ENCODE data around the gene DGCR2. TPM values are rescaled to one million over a fixed set of nuclear protein-coding genes. Genes with fewer than 3 reads are reported as not detected.
"Not testable (repeated sequence)": the region's sequence is repeated elsewhere in the genome, so short reads cannot be mapped to it uniquely, and the experiment has no call there.

Gene DGCR2
- total RNA-seq, 1 experiment from 2014 or later, result 42.9 TPM

DNA sequence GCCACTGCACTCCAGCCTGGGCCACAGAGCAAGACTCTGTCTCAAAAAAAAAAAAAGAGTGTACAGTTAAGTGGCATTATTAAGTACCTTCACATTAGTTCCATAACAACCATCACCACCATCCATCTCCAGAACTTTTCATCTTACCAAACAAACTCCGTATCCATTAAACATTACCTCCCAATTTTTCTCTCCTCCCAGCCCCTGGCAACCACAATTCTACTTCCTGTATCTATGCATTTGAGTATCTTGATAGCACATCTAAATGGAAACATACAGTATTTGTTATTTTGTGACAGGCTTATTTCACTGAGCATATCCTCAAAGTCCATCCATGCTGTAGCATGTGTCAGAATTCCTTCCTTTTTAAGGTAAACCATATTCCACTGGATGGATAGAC is 46.8 kb downstream of the DGCR2 start:
- H3K9ac ChIP-seq (ENCODE audit: low read length), result no peak overlapping the region
- POLR2A ChIA-PET, result no interaction called here
- no peaks in the 10 kb centered on the region for H3K27me3 ChIP-seq (ENCODE audit: insufficient read depth, low read length)
- H3K9me2 ChIP-seq (ENCODE audit: insufficient read depth), result no peaks in the 10 kb centered on the region
- H3K4me2 ChIP-seq (ENCODE audit: low read length), result no peak overlapping the region
- CTCF ChIA-PET, result interaction anchor here (0.6 kb wide), 1 partner anchor 610 kb away, joined by 3 read pairs; no protein-coding TSS in a partner anchor
- no peak overlapping the region for H3K4me3 ChIP-seq (replicated peaks in 1 of 2; ENCODE audit: low read depth in 1 of 2, low read length in 2 of 2)
- H3K4me1 ChIP-seq (ENCODE audit: control insufficient read depth in 1 of 2, insufficient read depth in 2 of 2, low read length in 2 of 2), result no peaks in the 10 kb centered on the region
- no TSS peak for BruUV-seq (replicated peaks)
- H3K36me3 ChIP-seq (ENCODE audit: control insufficient read depth in 1 of 2, insufficient read depth in 2 of 2, low read length in 2 of 2), result 0 out of 4 replicates have a peak, but pooled peaks cover 2 to 4% of the 10 kb centered on the region in 2 experiments
- RAD21 ChIA-PET (ENCODE audit: low non-redundant PET in 1 of 2, low total read pairs in 2 of 2, uncharacterized antibody in 2 of 2, unreplicated experiment in 2 of 2), result no interaction called here
- H2AFZ ChIP-seq (ENCODE audit: low read depth, low read length, poor library complexity, severe bottlenecking), result no peak overlapping the region
- no peaks in the 10 kb centered on the region for H3K9me3 ChIP-seq (ENCODE audit: control insufficient read depth in 1 of 2, insufficient read depth in 1 of 2, low read depth in 1 of 2, low read length in 2 of 2)
- H3K27ac ChIP-seq (ENCODE audit: low read depth, low read length), result no peak overlapping the region
- peaks cover 13% of the 10 kb centered on the region; the same call in 1 of the 2 replicates for H3K79me2 ChIP-seq (ENCODE audit: insufficient read depth, low read length)
- TF ChIP-seq FOSL1 (IDR thresholded peaks at IDR 0.05; ENCODE audit: low read depth), result no peak
- no peak for TF ChIP-seq SRF (IDR thresholded peaks at IDR 0.05; ENCODE audit: low read depth)
- TF ChIP-seq TCF7L2 (IDR thresholded peaks at IDR 0.05; ENCODE audit: borderline replicate concordance, extremely low read depth, insufficient read depth, insufficient read length), result no peak
- no peak for DNase-seq (ENCODE audit: low read depth, low spot score)
- intact Hi-C loops (cut with micrococcal nuclease), result no loop called here
- no peak for ATAC-seq
- H4K20me1 ChIP-seq (ENCODE audit: insufficient read depth), result no peaks in the 10 kb centered on the region

GRCh38 chr22:19072853-19073252 is 49.4 kb downstream of the DGCR2 start:
- H4K20me1 ChIP-seq (ENCODE audit: insufficient read depth); H3K9ac ChIP-seq (ENCODE audit: low read length); DNase-seq (ENCODE audit: low read depth, low spot score); H3K4me3 ChIP-seq (replicated peaks in 1 of 2; ENCODE audit: low read depth in 1 of 2, low read length in 2 of 2); H3K4me2 ChIP-seq (ENCODE audit: low read length); POLR2A ChIA-PET; RAD21 ChIA-PET (ENCODE audit: low non-redundant PET in 1 of 2, low total read pairs in 2 of 2, uncharacterized antibody in 2 of 2, unreplicated experiment in 2 of 2); ATAC-seq; H2AFZ ChIP-seq (ENCODE audit: low read depth, low read length, poor library complexity, severe bottlenecking); H3K4me1 ChIP-seq (ENCODE audit: control insufficient read depth in 1 of 2, insufficient read depth in 2 of 2, low read length in 2 of 2); intact Hi-C loops (cut with micrococcal nuclease); H3K27me3 ChIP-seq (ENCODE audit: insufficient read depth, low read length); BruUV-seq (replicated peaks); H3K9me3 ChIP-seq (ENCODE audit: control insufficient read depth in 1 of 2, insufficient read depth in 1 of 2, low read depth in 1 of 2, low read length in 2 of 2); H3K27ac ChIP-seq (ENCODE audit: low read depth, low read length); H3K9me2 ChIP-seq (ENCODE audit: insufficient read depth); H3K36me3 ChIP-seq (ENCODE audit: control insufficient read depth in 1 of 2, insufficient read depth in 2 of 2, low read length in 2 of 2): not testable (repeated sequence)
- CTCF ChIA-PET, result interaction anchor here (1.0 kb wide), 1 partner anchor 12 kb away, joined by 4 read pairs; no protein-coding TSS in a partner anchor
- H3K79me2 ChIP-seq (ENCODE audit: insufficient read depth, low read length), result peaks cover 13% of the 10 kb centered on the region; the same call in 1 of the 2 replicates
